ENCODE data around the gene GPR183.

Gene GPR183

GRCh38 chr13:99326012-99326411 lies 18.8 kb upstream of the GPR183 start:
- H3K27ac ChIP-seq, result no peak overlapping the region

GRCh38 chr13:99323488-99323887 lies 16.3 kb upstream of the GPR183 start:
- no peak for TF ChIP-seq CTCF (conservative IDR thresholded peaks at IDR 0.05)
- H3K27ac ChIP-seq, result no peak overlapping the region

More at GRCh38 chr13:99326012-99326411, 18.8 kb upstream of the GPR183 start:
- TF ChIP-seq CTCF (conservative IDR thresholded peaks at IDR 0.05), result no peak

- no peak for TF ChIP-seq CTCF (conservative IDR thresholded peaks at IDR 0.05)
- H3K27ac ChIP-seq, result no peak overlapping the region
These were observed 15.3 kb upstream of the GPR183 start for GRCh38 chr13:99322297-99323103.

GRCh38 chr13:99321709-99322108 lies 14.5 kb upstream of the GPR183 start:
- no peak for TF ChIP-seq CTCF (conservative IDR thresholded peaks at IDR 0.05)
- H3K27ac ChIP-seq, result no peak overlapping the region

GRCh38 chr13:99320693-99321481 lies 13.7 kb upstream of the GPR183 start:
- no peak for TF ChIP-seq CTCF (conservative IDR thresholded peaks at IDR 0.05)
- H3K27ac ChIP-seq, result no peak overlapping the region

GRCh38 chr13:99316657-99317256 lies 9.6 kb upstream of the GPR183 start:
- TF ChIP-seq CTCF (conservative IDR thresholded peaks at IDR 0.05), result no peak
- no peak overlapping the region for H3K27ac ChIP-seq

- no peak for TF ChIP-seq CTCF (conservative IDR thresholded peaks at IDR 0.05)
These were observed 9.0 kb upstream of the GPR183 start for GRCh38 chr13:99316224-99316623.

More at GRCh38 chr13:99316224-99316623, 9.0 kb upstream of the GPR183 start:
- no peak overlapping the region for H3K27ac ChIP-seq

Measured in VCaP (cell line).